Smooth muscle cell (in vitro differentiated cells): ENCODE data around the gene C1orf174. TPM values are rescaled to one million over a fixed set of nuclear protein-coding genes. Genes with fewer than 3 reads are reported as not detected.

Source experiments
- DNase-seq: peaks from one replicate; lab custom pipeline; 2025; ENCODE audit not compliant: unreplicated experiment; lab: John Stamatoyannopoulos, UW
- H2AFZ ChIP-seq: fragments of 200-600 bp; sonication (generic); 2 replicates; pipeline ENCODE4 v1.6.0; 2016; ENCODE audit warnings: antibody characterized with exemption, low read depth, mild to moderate bottlenecking
- H3F3A ChIP-seq: fragments of 200-600 bp; sonication (generic); 2 replicates; pipeline ENCODE4 v1.6.0; 2017; ENCODE audit warnings: antibody characterized with exemption, low read depth
- H3K27ac ChIP-seq: fragments of 200-600 bp; sonication (generic); 2 replicates; pipeline ENCODE4 v1.5.1; 2016; ENCODE audit warnings: low read depth, mild to moderate bottlenecking
- H3K27me3 ChIP-seq: fragments of 200-600 bp; sonication (generic); 2 replicates; pipeline ENCODE4 v1.6.1; 2016; ENCODE audit warnings: low read depth, mild to moderate bottlenecking
- H3K36me3 ChIP-seq: fragments of 200-600 bp; sonication (generic); 2 replicates; pipeline ENCODE4 v1.5.1; 2016; ENCODE audit warnings: low read depth
- H3K4me1 ChIP-seq: fragments of 200-600 bp; sonication (generic); 2 replicates; pipeline ENCODE4 v1.5.1; 2016; ENCODE audit warnings: low read depth
- H3K4me2 ChIP-seq: fragments of 200-600 bp; sonication (generic); 2 replicates; pipeline ENCODE4 v1.6.0; 2016; ENCODE audit warnings: mild to moderate bottlenecking
- H3K4me3 ChIP-seq: fragments of 200-600 bp; sonication (generic); 2 replicates; pipeline ENCODE4 v1.5.1; 2016; ENCODE audit warnings: mild to moderate bottlenecking
- H3K79me2 ChIP-seq: fragments of 200-600 bp; sonication (generic); 2 replicates; pipeline ENCODE4 v1.6.0; 2016; ENCODE audit warnings: low read depth, mild to moderate bottlenecking
- H3K9ac ChIP-seq: fragments of 200-600 bp; sonication (generic); 2 replicates; pipeline ENCODE4 v1.6.0; 2016; ENCODE audit warnings: low read depth
- H3K9me3 ChIP-seq: fragments of 200-600 bp; sonication (generic); replicated peaks from 2 replicates; pipeline ENCODE4 v1.5.1; 2016; ENCODE audit warnings: low read depth
- H4K20me1 ChIP-seq: fragments of 200-600 bp; sonication (generic); 2 replicates; pipeline ENCODE4 v1.6.0; 2016; ENCODE audit warnings: low read depth
- WGBS: methylation state at CpG from one replicate; pipeline ENCODE4 v1.1.7; 2016; ENCODE audit warnings: low lambda C conversion rate; 5-methylcytosine and 5-hydroxymethylcytosine counted together
- polyA plus RNA-seq: library from polyadenylated mRNA; unstranded; fragments of >200 nt; fragmentation: Nextera tagmentation; extraction: Ambion mirVana; gene quantifications from 2 replicates; pipeline ENCODE4 v1.2.1, GENCODE V29; 2016
- total RNA-seq: library from RNA; depleted of rRNA; stranded (reverse); fragments of >200 nt; gene quantifications from 2 replicates; pipeline ENCODE4 v1.2.3, GENCODE V29; 2014
- TF ChIP-seq, protein P1 (sequence below): fragments of 200-600 bp; sonication (generic); IDR thresholded peaks from 2 replicates; pipeline ENCODE4 v1.5.1; 2017; ENCODE audit warnings: borderline replicate concordance, mild to moderate bottlenecking, antibody characterized with exemption; ENCODE audit not compliant: insufficient read depth, poor library complexity, severe bottlenecking

C1orf174 gene
- total and polyA plus RNA-seq, 2 experiments from 2014 or later = 26.0 to 32.5 TPM

- Histone ChIP-seq H3K4me1 (no peaks in the 10 kb centered on the region), H4K20me1 (no peaks in the 10 kb centered on the region), H3K4me3 (no peak overlapping the region)
Observed at GRCh38 chr1:3842912-3843311, 57.2 kb downstream of the C1orf174 start.

DNA sequence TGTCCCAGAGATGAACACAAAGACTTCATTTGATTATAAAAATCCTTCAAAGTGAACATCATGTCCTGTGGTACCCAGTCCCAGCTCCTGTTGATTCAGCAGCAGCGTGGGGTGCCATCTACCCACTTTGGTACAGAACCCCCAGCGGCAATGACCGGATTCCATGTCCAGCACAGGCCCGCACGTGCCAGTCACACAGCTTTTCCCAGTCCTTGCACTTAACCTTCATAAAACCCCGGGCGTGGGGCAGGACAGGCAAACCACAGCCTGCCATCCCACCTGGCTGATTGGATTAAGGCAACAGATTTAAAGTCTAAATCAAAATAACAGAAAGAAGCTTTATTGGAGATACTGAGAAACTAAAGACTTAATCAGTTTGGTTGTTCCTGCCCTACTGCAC, 58.6 kb downstream of the C1orf174 start:
- H3K9me3 ChIP-seq = no peaks in the 10 kb centered on the region
- H3K4me3 ChIP-seq = no peak overlapping the region
- H3F3A ChIP-seq = no peaks in the 10 kb centered on the region
- WGBS = 98% methylated on average over 7 of the region's 7 CpGs
- no peaks in the 10 kb centered on the region for H3K79me2 ChIP-seq
- no peak overlapping the region for H3K27ac ChIP-seq
- TF ChIP-seq, protein P1, sequence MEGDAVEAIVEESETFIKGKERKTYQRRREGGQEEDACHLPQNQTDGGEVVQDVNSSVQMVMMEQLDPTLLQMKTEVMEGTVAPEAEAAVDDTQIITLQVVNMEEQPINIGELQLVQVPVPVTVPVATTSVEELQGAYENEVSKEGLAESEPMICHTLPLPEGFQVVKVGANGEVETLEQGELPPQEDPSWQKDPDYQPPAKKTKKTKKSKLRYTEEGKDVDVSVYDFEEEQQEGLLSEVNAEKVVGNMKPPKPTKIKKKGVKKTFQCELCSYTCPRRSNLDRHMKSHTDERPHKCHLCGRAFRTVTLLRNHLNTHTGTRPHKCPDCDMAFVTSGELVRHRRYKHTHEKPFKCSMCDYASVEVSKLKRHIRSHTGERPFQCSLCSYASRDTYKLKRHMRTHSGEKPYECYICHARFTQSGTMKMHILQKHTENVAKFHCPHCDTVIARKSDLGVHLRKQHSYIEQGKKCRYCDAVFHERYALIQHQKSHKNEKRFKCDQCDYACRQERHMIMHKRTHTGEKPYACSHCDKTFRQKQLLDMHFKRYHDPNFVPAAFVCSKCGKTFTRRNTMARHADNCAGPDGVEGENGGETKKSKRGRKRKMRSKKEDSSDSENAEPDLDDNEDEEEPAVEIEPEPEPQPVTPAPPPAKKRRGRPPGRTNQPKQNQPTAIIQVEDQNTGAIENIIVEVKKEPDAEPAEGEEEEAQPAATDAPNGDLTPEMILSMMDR = no peak
- no peaks in the 10 kb centered on the region for H4K20me1 ChIP-seq
- no peak overlapping the region for H3K4me2 ChIP-seq
- H3K27me3 ChIP-seq = no peaks in the 10 kb centered on the region
- H3K9ac ChIP-seq = no peak overlapping the region
- no peak for DNase-seq
- no peaks in the 10 kb centered on the region for H3K4me1 ChIP-seq
- no peak overlapping the region for H2AFZ ChIP-seq
- H3K36me3 ChIP-seq = peaks cover 34% of the 10 kb centered on the region

More at GRCh38 chr1:3842912-3843311, 57.2 kb downstream of the C1orf174 start:
- Histone ChIP-seq H3K4me2 (no peak overlapping the region), H3F3A (no peaks in the 10 kb centered on the region), H3K9me3 (no peaks in the 10 kb centered on the region), H3K79me2 (no peaks in the 10 kb centered on the region), H3K27me3 (no peaks in the 10 kb centered on the region), H3K36me3 (peaks cover 26% of the 10 kb centered on the region), H2AFZ (no peak overlapping the region), H3K27ac (no peak overlapping the region), H3K9ac (no peak overlapping the region)
- 95% methylated on average over 9 of the region's 9 CpGs for WGBS
- TF ChIP-seq, protein P1 = no peak
- no peak for DNase-seq

Other genes starting within 250 kb of the C1orf174 start
- 0.04 and 0.22 TPM in 2 replicates for gene TP73, start 247.8 kb downstream of the C1orf174 start, total RNA-seq
- 0.50 TPM in 1 of 2 replicates, not detected in the other for gene TP73, start 247.8 kb downstream of the C1orf174 start, polyA plus RNA-seq
- gene CCDC27, start 147.8 kb downstream of the C1orf174 start, total RNA-seq = not detected in 2 replicates
- gene CCDC27, start 147.8 kb downstream of the C1orf174 start, polyA plus RNA-seq = not detected in 2 replicates
- 1.3 and 5.3 TPM in 2 replicates for gene SMIM1, start 127.5 kb downstream of the C1orf174 start, total RNA-seq
- 14.9 and 15.2 TPM in 2 replicates for gene SMIM1, start 127.5 kb downstream of the C1orf174 start, polyA plus RNA-seq
- gene LRRC47, start 103.8 kb downstream of the C1orf174 start, total RNA-seq = 24.9 and 31.6 TPM in 2 replicates
- 37.3 and 38.0 TPM in 2 replicates for gene LRRC47, start 103.8 kb downstream of the C1orf174 start, polyA plus RNA-seq
- gene CEP104, start 43.1 kb downstream of the C1orf174 start, total RNA-seq = 12.6 and 16.8 TPM in 2 replicates
- gene CEP104, start 43.1 kb downstream of the C1orf174 start, polyA plus RNA-seq = 25.4 and 30.9 TPM in 2 replicates
- 3.3 and 15.6 TPM in 2 replicates for gene DFFB, start 42.8 kb downstream of the C1orf174 start, total RNA-seq
- gene DFFB, start 42.8 kb downstream of the C1orf174 start, polyA plus RNA-seq = 4.5 and 5.7 TPM in 2 replicates